Common myeloid progenitor, CD34-positive (primary cell): ENCODE measurements around the gene GPS2.
A peak's percentile ranks its signal among the peaks of the same experiment; 100 is the strongest.

Experiments used
- CTCF ChIA-PET: fragments of 350-600 bp; sonication (Branson Sonifier 250); formaldehyde crosslinking; loops from one replicate; lab custom pipeline; 2021; ENCODE audit warnings: antibody characterized with exemption; lab: Charles Lee
- POLR2A ChIA-PET: fragments of 350-600 bp; sonication (Branson Sonifier 250); formaldehyde crosslinking; loops from one replicate; lab custom pipeline; 2021; ENCODE audit warnings: antibody characterized with exemption; lab: Charles Lee
- DNase-seq, 3 donors: peaks; one replicate each; pipeline versions ENCODE4 v3.0.0 to v3.0.0-alpha.2; 2013
- H3K27ac ChIP-seq, 2 experiments: 1 replicate in 1 of 2; 2 replicates in 1 of 2; pipeline ENCODE4 v1.7.0; 2013; ENCODE audit warnings: inconsistent platforms in 2 of 2, low read length in 2 of 2, mild to moderate bottlenecking in 2 of 2, low read depth in 1 of 2, moderate library complexity in 1 of 2; ENCODE audit not compliant: severe bottlenecking in 2 of 2, insufficient read depth in 1 of 2, poor library complexity in 1 of 2
- H3K27me3 ChIP-seq, 5 experiments: replicated peaks in 2 of 5; 1 replicate in 3 of 5; 2 replicates in 2 of 5; pipeline versions ENCODE4 v1.6.1 to v1.7.0; 2013; ENCODE audit warnings: low read length in 4 of 5, mild to moderate bottlenecking in 2 of 5, moderate library complexity in 2 of 5, inconsistent platforms in 1 of 5; ENCODE audit not compliant: insufficient read depth in 5 of 5, control insufficient read depth in 4 of 5
- H3K36me3 ChIP-seq, 4 experiments: 1 replicate in 2 of 4; 2 replicates in 2 of 4; pipeline versions ENCODE4 v1.6.1 to v1.7.0; 2013; ENCODE audit warnings: low read length in 3 of 4, control low read depth in 1 of 4, mild to moderate bottlenecking in 1 of 4; ENCODE audit not compliant: control insufficient read depth in 4 of 4, insufficient read depth in 4 of 4
- H3K4me1 ChIP-seq, 4 experiments: 1 replicate in 3 of 4; 2 replicates in 1 of 4; pipeline versions ENCODE4 v1.6.1 to v1.7.1; 2013; ENCODE audit warnings: low read length in 3 of 4, mild to moderate bottlenecking in 3 of 4, control low read depth in 1 of 4, inconsistent platforms in 1 of 4, moderate library complexity in 1 of 4; ENCODE audit not compliant: control insufficient read depth in 4 of 4, insufficient read depth in 4 of 4; ENCODE audit errors: control extremely low read depth in 1 of 4
- H3K4me3 ChIP-seq, 7 experiments: 1 replicate in 4 of 7; 2 replicates in 3 of 7; pipeline versions ENCODE4 v1.5.1 to v1.7.0; 2013; ENCODE audit warnings: mild to moderate bottlenecking in 7 of 7, low read length in 6 of 7, moderate library complexity in 6 of 7, inconsistent platforms in 2 of 7, low read depth in 2 of 7, control low read depth in 1 of 7; ENCODE audit not compliant: insufficient read depth in 4 of 7, control insufficient read depth in 1 of 7; ENCODE audit errors: extremely low read depth in 1 of 7
- H3K9me3 ChIP-seq, 5 experiments: 1 replicate in 4 of 5; 2 replicates in 1 of 5; pipeline versions ENCODE4 v1.6.1 to v1.7.1; 2013; ENCODE audit warnings: low read length in 4 of 5, mild to moderate bottlenecking in 2 of 5, inconsistent platforms in 1 of 5, low read depth in 1 of 5, moderate library complexity in 1 of 5; ENCODE audit not compliant: control insufficient read depth in 4 of 5, insufficient read depth in 2 of 5; ENCODE audit errors: control extremely low read depth in 1 of 5
- WGBS: methylation state at CpG from one replicate; pipeline ENCODE4 v1.1.5; 2013; ENCODE audit not compliant: insufficient coverage; 5-methylcytosine and 5-hydroxymethylcytosine counted together

GPS2 gene

GRCh38 chr17:7307686-7308624 lies 7.2 kb downstream of the GPS2 start:
- CTCF ChIA-PET: interaction anchor here (1.1 to 2.4 kb wide), 3 partner anchors 20 to 28 kb away, joined by 3 to 13 read pairs (median 4); partner anchors contain the start of genes ACAP1 and NEURL4
- H3K4me3 ChIP-seq: peak overlapping the region; percentile 67 to 99 (median 87)
- no peaks in the 10 kb centered on the region for H3K27me3 ChIP-seq
- peaks cover 15 to 40% (median 29%) of the 10 kb centered on the region in 4 experiments for H3K36me3 ChIP-seq
- POLR2A ChIA-PET: interaction anchor here (0.6 to 2.0 kb wide), 2 partner anchors 11 to 22 kb away, joined by 3 to 4 read pairs; partner anchors contain the start of gene NEURL4
- peak; percentile 49 to 58 (median 54) for DNase-seq
- H3K4me1 ChIP-seq: peaks cover 9 to 27% (median 21%) of the 10 kb centered on the region in 4 experiments
- peak overlapping the region; percentile 85 to 96 for H3K27ac ChIP-seq
- H3K9me3 ChIP-seq: no peaks in the 10 kb centered on the region
- WGBS: under 1% methylated on average over 94 of the region's 104 CpGs

GRCh38 chr17:7306911-7307685 lies 8.1 kb downstream of the GPS2 start, which contains the start of gene EIF5A:
TSS of gene EIF5A (plus strand) at chr17:7307628. CDS start at chr17:7309636, 2,008 bp downstream.
- H3K9me3 ChIP-seq: no peaks in the 10 kb centered on the region
- 0% methylated on average over 52 of the region's 64 CpGs for WGBS
- peak; percentile 100 for DNase-seq
- H3K27me3 ChIP-seq: no peaks in the 10 kb centered on the region
- ChIA-PET CTCF (interaction anchor here (2.9 kb wide), 1 partner anchor 11 kb away, joined by 17 read pairs; no protein-coding TSS in a partner anchor), POLR2A (no interaction called here)
- peak within 1 kb of the TSS; percentile 85 to 96 for H3K27ac ChIP-seq
- peaks cover 15 to 31% (median 23%) of the 10 kb centered on the region in 4 experiments for H3K36me3 ChIP-seq
- peak within 1 kb of the TSS; percentile 67 to 99 (median 87) for H3K4me3 ChIP-seq
- H3K4me1 ChIP-seq: peaks cover 9 to 27% (median 20%) of the 10 kb centered on the region in 4 experiments

DNA sequence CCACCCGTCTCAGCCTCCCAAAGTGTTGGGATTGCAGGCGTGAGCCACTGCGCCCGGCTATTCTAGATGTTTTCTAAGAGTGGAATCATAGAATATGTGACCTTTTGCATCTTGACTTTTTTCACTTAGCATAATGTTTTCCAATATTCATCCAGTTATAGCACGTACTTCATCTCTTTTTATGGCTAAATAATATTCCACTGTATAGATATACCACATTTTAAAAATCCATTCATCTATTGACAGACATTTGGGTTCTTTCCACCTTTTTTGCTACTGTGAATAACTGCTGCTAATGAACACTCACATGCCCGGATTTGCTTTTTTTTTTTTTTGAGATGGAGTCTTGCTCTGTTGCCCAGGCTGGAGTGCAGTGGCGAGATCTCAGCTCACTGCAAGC lies 11.0 kb downstream of the GPS2 start:
- H3K4me1 ChIP-seq: peaks cover 1 to 11% (median 4%) of the 10 kb centered on the region in 4 experiments
- H3K36me3 ChIP-seq: peaks cover 0 to 4% (median 0%) of the 10 kb centered on the region in 4 experiments
- H3K4me3 ChIP-seq: no peak overlapping the region
- no peaks in the 10 kb centered on the region for H3K9me3 ChIP-seq
- CTCF ChIA-PET: interaction anchor here (1.4 to 2.9 kb wide), 2 partner anchors 8 to 43 kb away, joined by 3 to 17 read pairs; no protein-coding TSS in a partner anchor
- 96% methylated on average over 3 of the region's 7 CpGs for WGBS
- DNase-seq: no peak
- POLR2A ChIA-PET: interaction anchor here (0.7 kb wide), 2 partner anchors 33 to 83 kb away, joined by 3 to 4 read pairs; no protein-coding TSS in a partner anchor
- no peaks in the 10 kb centered on the region for H3K27me3 ChIP-seq
- no peak overlapping the region for H3K27ac ChIP-seq

DNA sequence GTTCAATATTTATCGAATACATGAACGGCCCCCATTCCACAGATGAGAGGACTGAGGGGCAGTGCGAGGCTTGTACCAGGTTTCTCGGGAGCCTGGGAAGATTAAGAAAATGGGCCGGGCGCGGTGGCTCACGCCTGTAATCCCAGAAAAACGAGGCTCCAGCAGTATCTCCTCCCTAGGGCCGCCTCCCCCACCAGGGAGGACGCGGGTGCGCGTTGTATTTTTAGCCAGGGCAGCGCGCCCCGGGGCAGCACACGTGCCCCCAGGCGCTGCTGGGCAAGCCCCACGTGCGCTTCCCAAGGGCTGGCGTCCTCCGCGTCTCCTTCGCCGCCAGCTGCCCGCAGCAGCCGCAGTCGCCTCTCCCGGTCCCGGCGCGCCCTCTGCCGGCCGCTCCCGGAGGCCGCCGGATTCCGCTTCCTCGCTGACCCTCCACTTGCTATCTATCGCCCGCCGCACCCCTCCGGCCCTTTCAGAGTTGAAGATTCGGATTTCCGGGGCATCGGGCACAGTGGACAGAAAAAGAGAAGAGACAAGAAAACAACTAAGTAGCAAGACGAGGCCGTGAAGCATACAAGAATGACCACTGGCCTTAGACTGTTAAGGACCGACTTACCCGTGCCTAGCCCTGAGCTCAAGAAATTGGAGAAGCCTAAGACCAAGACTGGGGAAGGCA lies 18.8 kb downstream of the GPS2 start:
- no peaks in the 10 kb centered on the region for H3K9me3 ChIP-seq
- ChIA-PET POLR2A (interaction anchor here (0.5 to 1.1 kb wide), 3 partner anchors 12 to 75 kb away, joined by 3 to 5 read pairs (median 3); no protein-coding TSS in a partner anchor), CTCF (interaction anchor here (0.6 to 4.4 kb wide), 23 partner anchors 9 to 251 kb away, joined by 3 to 65 read pairs (median 4); partner anchors contain the start of genes ACADVL, DLG4 and SLC2A4)
- 6% methylated on average over 47 of the region's 51 CpGs for WGBS
- peak overlapping the region in 2 of 7 experiments; percentile 13 to 20 for H3K4me3 ChIP-seq
- peak; percentile 62 to 65 (median 64) for DNase-seq
- no peak overlapping the region for H3K27ac ChIP-seq
- peaks cover 0 to 43% (median 14%) of the 10 kb centered on the region in 5 experiments for H3K27me3 ChIP-seq
- H3K4me1 ChIP-seq: peaks cover 0 to 26% (median 24%) of the 10 kb centered on the region in 4 experiments
- H3K36me3 ChIP-seq: no peaks in the 10 kb centered on the region

DNA sequence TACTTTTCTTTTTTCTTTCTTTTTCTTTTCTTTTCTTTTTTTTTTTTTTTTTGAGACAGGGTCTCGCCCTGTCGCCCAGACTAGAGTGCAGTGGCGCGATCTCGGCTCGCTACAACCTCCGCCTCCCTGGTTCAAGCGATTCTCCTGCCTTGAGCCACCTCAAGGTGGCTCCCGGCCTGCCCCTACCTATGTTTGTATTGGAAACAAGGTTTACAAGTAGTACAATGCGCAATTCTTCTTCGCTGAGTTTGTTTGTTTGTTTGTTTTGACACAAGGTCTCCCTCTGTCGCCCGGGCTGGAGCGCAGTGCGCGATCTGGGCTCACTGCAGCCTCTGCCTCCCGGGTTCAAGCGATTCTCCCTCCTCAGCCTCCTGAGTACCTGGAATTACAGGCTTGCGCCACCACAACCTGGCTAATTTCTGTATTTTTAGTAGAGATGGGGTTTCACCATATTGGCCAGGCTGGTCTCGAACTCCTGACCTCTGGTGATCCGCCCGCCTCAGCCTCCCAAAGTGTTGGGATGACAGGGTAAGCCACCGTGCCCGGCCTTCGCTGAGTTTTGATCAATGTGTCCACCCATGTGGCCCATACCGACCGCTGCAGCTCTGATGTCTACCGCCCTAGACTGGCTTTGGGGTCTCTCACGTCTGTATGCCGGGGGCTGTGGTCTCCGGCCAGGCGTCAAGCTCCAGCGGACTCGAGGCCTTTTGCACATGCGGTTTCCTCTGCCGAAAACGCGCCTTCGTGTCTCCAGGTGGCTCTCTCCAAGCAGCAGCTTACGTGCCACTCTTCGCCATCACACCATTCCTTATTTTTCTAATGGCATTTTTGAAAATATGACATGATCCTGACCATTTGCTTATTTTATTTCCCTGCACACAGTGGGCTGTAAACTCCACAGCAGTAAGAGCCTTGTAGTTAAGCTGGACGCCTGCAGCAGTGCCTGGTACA lies 19.7 kb downstream of the GPS2 start:
- H3K36me3 ChIP-seq: no peaks in the 10 kb centered on the region
- peak in 2 of 3 donors; percentile 14 to 30 for DNase-seq
- CTCF ChIA-PET: interaction anchor here (0.8 to 4.4 kb wide), 16 partner anchors 9 to 250 kb away, joined by 3 to 65 read pairs (median 6); partner anchors contain the start of genes ACADVL, DLG4 and SLC2A4
- H3K27ac ChIP-seq: no peak overlapping the region
- H3K4me3 ChIP-seq: peak overlapping the region in 5 of 7 experiments; percentile 42 to 70 (median 53)
- H3K4me1 ChIP-seq: peaks cover 0 to 26% (median 24%) of the 10 kb centered on the region in 4 experiments
- no peaks in the 10 kb centered on the region for H3K9me3 ChIP-seq
- peaks cover 0 to 43% (median 14%) of the 10 kb centered on the region in 5 experiments for H3K27me3 ChIP-seq
- POLR2A ChIA-PET: interaction anchor here (1.1 kb wide), 1 partner anchor 15 kb away, joined by 5 read pairs; no protein-coding TSS in a partner anchor
- 60% methylated on average over 28 of the region's 42 CpGs for WGBS
